ENCODE data around the gene EGFLAM.

The EGFLAM gene

DNA sequence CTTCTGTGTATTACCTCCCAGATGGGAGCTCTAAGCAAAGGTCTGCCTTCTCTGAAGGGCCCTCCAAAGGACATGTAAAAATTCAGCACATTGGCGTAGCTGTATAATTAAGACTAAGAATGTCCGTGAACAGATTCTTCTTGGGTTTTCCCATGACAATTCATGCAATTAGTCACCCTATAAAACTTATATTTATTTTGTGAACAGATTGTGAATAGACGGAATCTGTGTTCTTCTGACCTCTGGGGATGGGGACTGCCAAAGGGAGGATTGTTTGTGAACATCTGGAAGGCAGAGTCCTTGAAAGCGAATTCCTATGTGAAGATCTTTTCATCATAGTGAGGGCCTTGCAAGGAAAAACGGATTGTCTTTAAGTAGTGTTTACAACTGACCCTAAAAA, 111.3 kb downstream of the EGFLAM start:
- Histone ChIP-seq H3K4me3 (ENCODE audit: low read depth, low read length) (no peak overlapping the region), H3K36me3 (peaks cover 52% of the 10 kb centered on the region), H3K27me3 (ENCODE audit: insufficient read depth, low read depth, severe bottlenecking) (no peaks in the 10 kb centered on the region), H3K9me3 (ENCODE audit: severe bottlenecking) (no peaks in the 10 kb centered on the region), H3K27ac (no peak overlapping the region)
- no peak for DNase-seq
- TF ChIP-seq, protein P1, sequence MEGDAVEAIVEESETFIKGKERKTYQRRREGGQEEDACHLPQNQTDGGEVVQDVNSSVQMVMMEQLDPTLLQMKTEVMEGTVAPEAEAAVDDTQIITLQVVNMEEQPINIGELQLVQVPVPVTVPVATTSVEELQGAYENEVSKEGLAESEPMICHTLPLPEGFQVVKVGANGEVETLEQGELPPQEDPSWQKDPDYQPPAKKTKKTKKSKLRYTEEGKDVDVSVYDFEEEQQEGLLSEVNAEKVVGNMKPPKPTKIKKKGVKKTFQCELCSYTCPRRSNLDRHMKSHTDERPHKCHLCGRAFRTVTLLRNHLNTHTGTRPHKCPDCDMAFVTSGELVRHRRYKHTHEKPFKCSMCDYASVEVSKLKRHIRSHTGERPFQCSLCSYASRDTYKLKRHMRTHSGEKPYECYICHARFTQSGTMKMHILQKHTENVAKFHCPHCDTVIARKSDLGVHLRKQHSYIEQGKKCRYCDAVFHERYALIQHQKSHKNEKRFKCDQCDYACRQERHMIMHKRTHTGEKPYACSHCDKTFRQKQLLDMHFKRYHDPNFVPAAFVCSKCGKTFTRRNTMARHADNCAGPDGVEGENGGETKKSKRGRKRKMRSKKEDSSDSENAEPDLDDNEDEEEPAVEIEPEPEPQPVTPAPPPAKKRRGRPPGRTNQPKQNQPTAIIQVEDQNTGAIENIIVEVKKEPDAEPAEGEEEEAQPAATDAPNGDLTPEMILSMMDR (IDR thresholded peaks at IDR 0.05; ENCODE audit: low read depth, low read length) = no peak

DNA sequence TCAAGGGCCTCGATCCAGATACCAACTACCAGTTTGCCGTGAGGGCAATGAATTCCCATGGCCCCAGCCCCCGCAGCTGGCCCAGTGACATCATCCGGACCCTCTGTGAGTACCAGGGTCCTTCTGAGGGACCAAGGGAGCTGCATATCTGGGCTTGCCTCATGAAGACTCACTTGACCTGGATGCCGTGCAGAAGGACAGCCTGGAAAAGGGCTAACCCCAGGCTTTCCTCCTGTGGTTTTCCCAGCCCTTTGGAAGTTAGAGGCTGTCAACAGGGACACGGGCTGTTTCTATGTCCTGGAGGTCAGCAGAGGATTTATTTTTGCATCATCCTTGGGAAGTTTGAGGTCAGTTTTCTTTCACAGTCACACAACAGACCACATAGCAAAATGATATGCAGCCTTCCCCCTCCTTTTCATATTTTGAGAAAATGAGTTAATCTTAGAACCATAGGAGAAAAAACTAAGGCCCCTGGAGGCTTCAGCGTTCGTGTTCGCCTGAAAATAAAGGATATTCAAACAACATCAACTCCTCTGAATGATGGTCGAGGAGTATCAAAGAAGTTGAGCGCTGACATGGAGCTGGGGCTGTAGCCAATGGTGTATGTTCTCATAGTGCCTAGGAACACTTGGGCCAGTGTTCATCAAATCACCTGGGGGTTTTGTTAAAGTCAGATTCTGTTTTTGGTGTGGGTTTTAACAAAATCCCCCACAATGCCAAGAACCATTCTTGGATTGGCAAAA, 112.2 kb downstream of the EGFLAM start:
- Histone ChIP-seq H3K9me3 (ENCODE audit: severe bottlenecking) (no peaks in the 10 kb centered on the region), H3K27me3 (ENCODE audit: insufficient read depth, low read depth, severe bottlenecking) (no peaks in the 10 kb centered on the region), H3K4me3 (ENCODE audit: low read depth, low read length) (no peak overlapping the region), H3K36me3 (peaks cover 56% of the 10 kb centered on the region), H3K27ac (no peak overlapping the region)
- TF ChIP-seq, protein P1 (IDR thresholded peaks at IDR 0.05; ENCODE audit: low read depth, low read length) = no peak
- DNase-seq = no peak

- no peak for DNase-seq
- Histone ChIP-seq H3K9me3 (ENCODE audit: severe bottlenecking) (no peaks in the 10 kb centered on the region), H3K27ac (no peak overlapping the region), H3K27me3 (ENCODE audit: insufficient read depth, low read depth, severe bottlenecking) (no peaks in the 10 kb centered on the region), H3K4me3 (ENCODE audit: low read depth, low read length) (no peak overlapping the region), H3K36me3 (peaks cover 58% of the 10 kb centered on the region)
- TF ChIP-seq, protein P1 (IDR thresholded peaks at IDR 0.05; ENCODE audit: low read depth, low read length) = no peak
These were observed 113.2 kb downstream of the EGFLAM start for GRCh38 chr5:38371596-38371995.

- H3K27ac ChIP-seq = no peak overlapping the region
- H3K36me3 ChIP-seq = peaks cover 76% of the 10 kb centered on the region
- TF ChIP-seq, protein P1 (IDR thresholded peaks at IDR 0.05; ENCODE audit: low read depth, low read length) = no peak
- DNase-seq = no peak
- no peaks in the 10 kb centered on the region for H3K27me3 ChIP-seq (ENCODE audit: insufficient read depth, low read depth, severe bottlenecking)
- H3K9me3 ChIP-seq (ENCODE audit: severe bottlenecking) = no peaks in the 10 kb centered on the region
- H3K4me3 ChIP-seq (ENCODE audit: low read depth, low read length) = no peak overlapping the region
These were observed 115.4 kb downstream of the EGFLAM start for GRCh38 chr5:38373743-38374142.

DNA sequence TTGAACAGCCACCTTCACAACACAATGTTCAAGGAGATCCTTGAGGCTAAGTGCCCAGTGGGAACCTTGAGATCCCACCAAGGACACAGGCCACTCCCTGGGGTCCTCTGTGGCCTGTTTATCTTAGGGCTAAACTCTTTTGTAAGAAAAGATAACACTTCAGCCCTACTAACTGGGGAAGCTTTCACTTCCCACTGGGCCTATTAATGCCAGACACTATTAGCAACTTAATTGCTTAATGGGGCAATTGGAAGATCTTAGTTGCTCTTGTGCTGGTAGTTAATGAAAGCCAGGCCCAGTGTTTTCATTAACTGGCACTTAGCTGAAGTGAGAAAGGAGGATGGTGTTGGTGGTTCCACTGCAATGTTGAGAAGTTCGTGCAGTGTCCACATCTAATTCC, 117.1 kb downstream of the EGFLAM start:
- Histone ChIP-seq H3K9me3 (ENCODE audit: severe bottlenecking) (no peaks in the 10 kb centered on the region), H3K27me3 (ENCODE audit: insufficient read depth, low read depth, severe bottlenecking) (no peaks in the 10 kb centered on the region), H3K36me3 (peaks cover 63% of the 10 kb centered on the region), H3K4me3 (ENCODE audit: low read depth, low read length) (no peak overlapping the region), H3K27ac (no peak overlapping the region)
- no peak for DNase-seq
- TF ChIP-seq, protein P1 (IDR thresholded peaks at IDR 0.05; ENCODE audit: low read depth, low read length) = no peak

GRCh38 chr5:38376404-38376803, 118.0 kb downstream of the EGFLAM start:
- Histone ChIP-seq H3K9me3 (ENCODE audit: severe bottlenecking) (no peaks in the 10 kb centered on the region), H3K36me3 (peaks cover 57% of the 10 kb centered on the region), H3K27me3 (ENCODE audit: insufficient read depth, low read depth, severe bottlenecking) (no peaks in the 10 kb centered on the region), H3K27ac (no peak overlapping the region), H3K4me3 (ENCODE audit: low read depth, low read length) (no peak overlapping the region)
- TF ChIP-seq, protein P1 (IDR thresholded peaks at IDR 0.05; ENCODE audit: low read depth, low read length) = no peak
- DNase-seq = no peak
